HepG2 (cell line): ENCODE results near the gene ETS2. TPM values are rescaled to one million over a fixed set of nuclear protein-coding genes. Genes with fewer than 3 reads are reported as not detected.

Source experiments
- HOXA9 ChIP-seq: sonication (generic); formaldehyde crosslinking; IDR thresholded peaks from 2 replicates; pipeline ENCODE4 v1.8.1; 2022; ENCODE audit warnings: missing genetic modification reagents, mild to moderate bottlenecking, moderate library complexity, borderline replicate concordance
- TARDBP ChIP-seq: sonication (generic); formaldehyde crosslinking; IDR thresholded peaks from 2 replicates; pipeline ENCODE4 v1.8.0; 2022; ENCODE audit warnings: mild to moderate bottlenecking, missing genetic modification reagents
- THAP11 ChIP-seq: IDR thresholded peaks from 2 replicates; pipeline ENCODE4 v1.6.1; 2016; ENCODE audit warnings: missing biosample characterization, missing genetic modification reagents
- ZNF549 ChIP-seq: sonication (generic); formaldehyde crosslinking; IDR thresholded peaks from 2 replicates; pipeline ENCODE4 v1.5.0; 2020; ENCODE audit warnings: missing genetic modification reagents
- ZNF687 ChIP-seq: sonication (generic); formaldehyde crosslinking; IDR thresholded peaks from 2 replicates; pipeline ENCODE4 v1.5.1; 2020; ENCODE audit warnings: mild to moderate bottlenecking, missing genetic modification reagents, moderate library complexity
- ZNF776 ChIP-seq: sonication (generic); formaldehyde crosslinking; IDR thresholded peaks from 2 replicates; pipeline ENCODE4 v1.4.0; 2020; ENCODE audit warnings: mild to moderate bottlenecking, missing genetic modification reagents
- ZNF841 ChIP-seq: sonication (generic); formaldehyde crosslinking; IDR thresholded peaks from 2 replicates; pipeline ENCODE4 v1.8.1; 2023; ENCODE audit warnings: missing genetic modification reagents, borderline replicate concordance
- polyA plus RNA-seq, 8 experiments: library from polyadenylated mRNA; depleted of rRNA in 3 of 8; stranded (reverse) in 7 of 8; unstranded in 1 of 8; fragments of >200 nt; fragmentation: Illumina TruSeq in 4 of 8; extraction: Trizol in 4 of 8; gene quantifications; 2 replicates each; pipeline versions ENCODE4 v1.2.1 to v1.2.3, GENCODE V29; 2011 to 2016; ENCODE audit warnings: low read depth in 4 of 8, missing spikeins in 1 of 8, mixed read lengths in 1 of 8; ENCODE audit not compliant: insufficient read depth in 1 of 8
- total RNA-seq, 5 experiments: library from RNA; depleted of rRNA; stranded (reverse); fragments of >200 nt; fragmentation: Illumina TruSeq; extraction: Trizol; gene quantifications; 2 replicates each; pipeline ENCODE4 v1.2.3, GENCODE V29; 2016; ENCODE audit warnings: low read depth in 1 of 5
- TF ChIP-seq, protein P1 (sequence below): IDR thresholded peaks from 2 replicates; pipeline ENCODE4 v1.6.1; 2016; ENCODE audit warnings: missing biosample characterization, missing genetic modification reagents, low read depth
- TF ChIP-seq, protein P2 (sequence below): sonication (generic); formaldehyde crosslinking; IDR thresholded peaks from 2 replicates; pipeline ENCODE4 v1.4.0; 2020; ENCODE audit warnings: low read depth, missing genetic modification reagents

ETS2 gene
- total and polyA plus RNA-seq, 2 of the 13 experiments (the other 11 are each of a cell fraction or from before 2014, with no cell fraction given): 24.6 to 64.4 TPM

- TF ChIP-seq ZNF687 (CRISPR knock-in tag): peak; percentile 100
- 0 out of 2 replicates have a peak, but pooled peaks have one; percentile 74 for TF ChIP-seq ZNF776 (CRISPR knock-in tag)
- TF ChIP-seq ZNF841 (CRISPR knock-in tag): peak; percentile 87
- TF ChIP-seq, protein P1, sequence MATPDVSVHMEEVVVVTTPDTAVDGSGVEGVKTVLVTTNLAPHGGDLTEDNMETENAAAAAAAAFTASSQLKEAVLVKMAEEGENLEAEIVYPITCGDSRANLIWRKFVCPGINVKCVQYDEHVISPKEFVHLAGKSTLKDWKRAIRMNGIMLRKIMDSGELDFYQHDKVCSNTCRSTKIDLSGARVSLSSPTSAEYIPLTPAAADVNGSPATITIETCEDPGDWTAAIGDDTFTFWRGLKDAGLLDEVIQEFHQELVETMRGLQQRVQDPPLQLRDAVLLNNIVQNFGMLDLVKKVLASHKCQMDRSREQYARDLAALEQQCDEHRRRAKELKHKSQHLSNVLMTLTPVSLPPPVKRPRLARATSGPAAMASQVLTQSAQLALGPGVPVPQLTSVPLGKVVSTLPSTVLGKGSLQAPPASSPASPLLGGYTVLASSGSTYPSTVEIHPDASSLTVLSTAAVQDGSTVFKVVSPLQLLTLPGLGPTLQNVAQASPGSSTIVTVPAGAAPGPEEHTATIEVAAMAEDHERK: no peak
- TF ChIP-seq HOXA9: peak; percentile 92
- TF ChIP-seq, protein P2, sequence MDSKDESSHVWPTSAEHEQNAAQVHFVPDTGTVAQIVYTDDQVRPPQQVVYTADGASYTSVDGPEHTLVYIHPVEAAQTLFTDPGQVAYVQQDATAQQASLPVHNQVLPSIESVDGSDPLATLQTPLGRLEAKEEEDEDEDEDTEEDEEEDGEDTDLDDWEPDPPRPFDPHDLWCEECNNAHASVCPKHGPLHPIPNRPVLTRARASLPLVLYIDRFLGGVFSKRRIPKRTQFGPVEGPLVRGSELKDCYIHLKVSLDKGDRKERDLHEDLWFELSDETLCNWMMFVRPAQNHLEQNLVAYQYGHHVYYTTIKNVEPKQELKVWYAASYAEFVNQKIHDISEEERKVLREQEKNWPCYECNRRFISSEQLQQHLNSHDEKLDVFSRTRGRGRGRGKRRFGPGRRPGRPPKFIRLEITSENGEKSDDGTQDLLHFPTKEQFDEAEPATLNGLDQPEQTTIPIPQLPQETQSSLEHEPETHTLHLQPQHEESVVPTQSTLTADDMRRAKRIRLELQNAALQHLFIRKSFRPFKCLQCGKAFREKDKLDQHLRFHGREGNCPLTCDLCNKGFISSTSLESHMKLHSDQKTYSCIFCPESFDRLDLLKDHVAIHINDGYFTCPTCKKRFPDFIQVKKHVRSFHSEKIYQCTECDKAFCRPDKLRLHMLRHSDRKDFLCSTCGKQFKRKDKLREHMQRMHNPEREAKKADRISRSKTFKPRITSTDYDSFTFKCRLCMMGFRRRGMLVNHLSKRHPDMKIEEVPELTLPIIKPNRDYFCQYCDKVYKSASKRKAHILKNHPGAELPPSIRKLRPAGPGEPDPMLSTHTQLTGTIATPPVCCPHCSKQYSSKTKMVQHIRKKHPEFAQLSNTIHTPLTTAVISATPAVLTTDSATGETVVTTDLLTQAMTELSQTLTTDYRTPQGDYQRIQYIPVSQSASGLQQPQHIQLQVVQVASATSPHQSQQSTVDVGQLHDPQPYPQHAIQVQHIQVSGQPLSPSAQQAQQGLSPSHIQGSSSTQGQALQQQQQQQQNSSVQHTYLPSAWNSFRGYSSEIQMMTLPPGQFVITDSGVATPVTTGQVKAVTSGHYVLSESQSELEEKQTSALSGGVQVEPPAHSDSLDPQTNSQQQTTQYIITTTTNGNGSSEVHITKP (CRISPR knock-in tag): peak; percentile 37; the same call in 1 of the 2 replicates
- TF ChIP-seq ZNF549 (CRISPR knock-in tag): no peak
- peak; percentile 40; the same call in 1 of the 2 replicates for TF ChIP-seq THAP11 (CRISPR knock-in tag)
- TF ChIP-seq TARDBP (CRISPR knock-in tag): peak; percentile 68
Observed at GRCh38 chr21:38805328-38806152, at the start of gene ETS2 (continued).
